ENCODE measurements around the gene STAT2. TPM values are rescaled to one million over a fixed set of nuclear protein-coding genes. Genes with fewer than 3 reads are reported as not detected.

STAT2 gene
- total and polyA plus RNA-seq, 2 experiments from 2014 or later = 15.6 to 67.9 TPM

DNA sequence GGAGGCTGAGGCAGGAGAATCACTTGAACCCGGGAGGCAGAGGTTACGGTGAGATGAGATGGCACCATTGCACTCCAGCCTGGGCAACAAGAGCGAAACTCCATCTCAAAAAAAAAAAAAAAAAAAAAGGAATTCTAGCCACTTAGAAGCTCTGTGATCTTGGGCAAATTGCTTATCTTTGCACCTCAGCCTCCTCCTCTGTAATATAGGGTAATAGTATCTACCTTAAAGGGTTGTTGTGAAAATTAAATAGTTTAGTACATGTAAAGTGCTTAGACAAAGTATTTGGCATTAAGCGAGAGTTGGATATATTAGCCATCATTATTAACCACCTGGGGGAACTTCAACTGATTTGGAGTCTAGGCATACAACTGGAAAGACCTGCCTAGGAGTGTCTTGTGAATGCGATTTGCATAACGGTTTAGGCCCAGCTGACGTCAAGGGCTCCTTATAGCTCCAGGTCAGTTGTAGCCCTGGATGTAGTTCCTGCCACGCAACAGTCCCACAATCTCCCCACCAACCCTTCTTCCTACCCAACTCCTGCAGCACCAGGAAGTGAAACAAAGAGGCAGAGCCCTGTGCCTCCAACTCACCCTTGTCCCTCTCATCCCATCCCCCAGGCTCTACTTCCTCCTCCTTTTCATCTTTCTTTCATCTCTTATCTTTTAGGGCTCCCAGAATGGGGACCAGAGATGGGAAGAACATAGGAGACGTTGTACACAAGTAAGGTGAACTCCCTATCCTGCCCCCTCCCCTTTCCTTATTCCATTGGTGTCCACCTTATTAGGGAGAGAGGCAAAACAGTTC is 23.3 kb downstream of the STAT2 start:
- peaks cover 42% of the 10 kb centered on the region for H3K4me1 Mint-ChIP-seq
- Histone ChIP-seq H3K27ac (ENCODE audit: low read depth) (no peak overlapping the region; the same call in 1 of the 2 replicates), H3K36me3 (ENCODE audit: insufficient read depth) (no peaks in the 10 kb centered on the region), H3K79me2 (replicated peaks; ENCODE audit: insufficient read depth) (peaks cover 5% of the 10 kb centered on the region; the same call in 1 of the 2 replicates), H3K27me3 (ENCODE audit: insufficient read depth) (no peaks in the 10 kb centered on the region), H3K9me2 (ENCODE audit: insufficient read depth) (peaks cover 19% of the 10 kb centered on the region), H3F3A (replicated peaks; ENCODE audit: low read depth) (peaks cover 22% of the 10 kb centered on the region; the same call in 1 of the 2 replicates), H3K4me1 (ENCODE audit: insufficient read depth) (peaks cover 33% of the 10 kb centered on the region), H3K4me2 (no peak overlapping the region), H3K4me3 (no peak overlapping the region), H4K20me1 (replicated peaks; ENCODE audit: insufficient read depth) (no peaks in the 10 kb centered on the region), H2AFZ (no peak overlapping the region)
- peak overlapping the region; percentile 33; the same call in 1 of the 2 replicates for H3K27ac Mint-ChIP-seq
- no peaks in the 10 kb centered on the region for H3K36me3 Mint-ChIP-seq (ENCODE audit: low read depth)
- no peak for ATAC-seq
- peaks cover 12% of the 10 kb centered on the region for H3K27me3 Mint-ChIP-seq (ENCODE audit: insufficient read depth, low read depth, poor library complexity)
- no peaks in the 10 kb centered on the region for H3K9me3 Mint-ChIP-seq
- H3K4me3 Mint-ChIP-seq = no peak overlapping the region
- DNase-seq (ENCODE audit: low spot score) = peak; percentile 8
- no peak for TF ChIP-seq POLR2AphosphoS5 (IDR thresholded peaks at IDR 0.05; ENCODE audit: low read depth)
- no peak for TF ChIP-seq ZNF114 (CRISPR knock-in tag; IDR thresholded peaks at IDR 0.05)
- TF ChIP-seq EZH2 (IDR thresholded peaks at IDR 0.05; ENCODE audit: low read depth, unreplicated experiment) = no peak
- TF ChIP-seq ZNF462 (CRISPR knock-in tag; IDR thresholded peaks at IDR 0.05) = no peak
- TF ChIP-seq NANOG (IDR thresholded peaks at IDR 0.05; ENCODE audit: borderline replicate concordance) = no peak
- no peak for TF ChIP-seq CTCF (conservative IDR thresholded peaks at IDR 0.05; ENCODE audit: low read depth in 2 of 2)
- TF ChIP-seq, protein P1, sequence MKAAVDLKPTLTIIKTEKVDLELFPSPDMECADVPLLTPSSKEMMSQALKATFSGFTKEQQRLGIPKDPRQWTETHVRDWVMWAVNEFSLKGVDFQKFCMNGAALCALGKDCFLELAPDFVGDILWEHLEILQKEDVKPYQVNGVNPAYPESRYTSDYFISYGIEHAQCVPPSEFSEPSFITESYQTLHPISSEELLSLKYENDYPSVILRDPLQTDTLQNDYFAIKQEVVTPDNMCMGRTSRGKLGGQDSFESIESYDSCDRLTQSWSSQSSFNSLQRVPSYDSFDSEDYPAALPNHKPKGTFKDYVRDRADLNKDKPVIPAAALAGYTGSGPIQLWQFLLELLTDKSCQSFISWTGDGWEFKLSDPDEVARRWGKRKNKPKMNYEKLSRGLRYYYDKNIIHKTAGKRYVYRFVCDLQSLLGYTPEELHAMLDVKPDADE (IDR thresholded peaks at IDR 0.05) = no peak
- TF ChIP-seq STAT1 (IDR thresholded peaks at IDR 0.05; ENCODE audit: unreplicated experiment) = no peak
- TF ChIP-seq ZNF331 (CRISPR knock-in tag; IDR thresholded peaks at IDR 0.05; ENCODE audit: low read depth) = no peak
- no peak for TF ChIP-seq EZH2phosphoT487 (IDR thresholded peaks at IDR 0.05; ENCODE audit: unreplicated experiment)
- no peak for TF ChIP-seq JUNB (IDR thresholded peaks at IDR 0.05; ENCODE audit: unreplicated experiment)
- no peak for TF ChIP-seq CREB1 (CRISPR knock-in tag; IDR thresholded peaks at IDR 0.05; ENCODE audit: low read depth)
- TF ChIP-seq, protein P2, sequence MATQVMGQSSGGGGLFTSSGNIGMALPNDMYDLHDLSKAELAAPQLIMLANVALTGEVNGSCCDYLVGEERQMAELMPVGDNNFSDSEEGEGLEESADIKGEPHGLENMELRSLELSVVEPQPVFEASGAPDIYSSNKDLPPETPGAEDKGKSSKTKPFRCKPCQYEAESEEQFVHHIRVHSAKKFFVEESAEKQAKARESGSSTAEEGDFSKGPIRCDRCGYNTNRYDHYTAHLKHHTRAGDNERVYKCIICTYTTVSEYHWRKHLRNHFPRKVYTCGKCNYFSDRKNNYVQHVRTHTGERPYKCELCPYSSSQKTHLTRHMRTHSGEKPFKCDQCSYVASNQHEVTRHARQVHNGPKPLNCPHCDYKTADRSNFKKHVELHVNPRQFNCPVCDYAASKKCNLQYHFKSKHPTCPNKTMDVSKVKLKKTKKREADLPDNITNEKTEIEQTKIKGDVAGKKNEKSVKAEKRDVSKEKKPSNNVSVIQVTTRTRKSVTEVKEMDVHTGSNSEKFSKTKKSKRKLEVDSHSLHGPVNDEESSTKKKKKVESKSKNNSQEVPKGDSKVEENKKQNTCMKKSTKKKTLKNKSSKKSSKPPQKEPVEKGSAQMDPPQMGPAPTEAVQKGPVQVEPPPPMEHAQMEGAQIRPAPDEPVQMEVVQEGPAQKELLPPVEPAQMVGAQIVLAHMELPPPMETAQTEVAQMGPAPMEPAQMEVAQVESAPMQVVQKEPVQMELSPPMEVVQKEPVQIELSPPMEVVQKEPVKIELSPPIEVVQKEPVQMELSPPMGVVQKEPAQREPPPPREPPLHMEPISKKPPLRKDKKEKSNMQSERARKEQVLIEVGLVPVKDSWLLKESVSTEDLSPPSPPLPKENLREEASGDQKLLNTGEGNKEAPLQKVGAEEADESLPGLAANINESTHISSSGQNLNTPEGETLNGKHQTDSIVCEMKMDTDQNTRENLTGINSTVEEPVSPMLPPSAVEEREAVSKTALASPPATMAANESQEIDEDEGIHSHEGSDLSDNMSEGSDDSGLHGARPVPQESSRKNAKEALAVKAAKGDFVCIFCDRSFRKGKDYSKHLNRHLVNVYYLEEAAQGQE (IDR thresholded peaks at IDR 0.05; ENCODE audit: unreplicated experiment) = no peak

All from GM23338 (cell line).